RWPE2 (cell line): ENCODE data around the gene PCCA.

Experiments
- ATAC-seq: fragments of 200-7000 bp; cut with Tn5 transposase; 3 replicates; pipeline ENCODE4 v1.9.1; 2021; ENCODE audit warnings: low read depth
- DNase-seq: peaks from one replicate; pipeline ENCODE4 v3.0.0-alpha.2; 2020; ENCODE audit warnings: low spot score
- H3K27ac ChIP-seq: fragments of 450-650 bp; 2 replicates; pipeline ENCODE4 v1.5.1; 2017; ENCODE audit warnings: mild to moderate bottlenecking; ENCODE audit not compliant: poor library complexity, severe bottlenecking
- H3K27me3 ChIP-seq: fragments of 250-450 bp; sonication (Bioruptor Pico); 2 replicates; pipeline ENCODE4 v1.5.1; 2021; ENCODE audit warnings: mild to moderate bottlenecking, moderate library complexity; ENCODE audit not compliant: insufficient read depth, poor library complexity, severe bottlenecking
- H3K36me3 ChIP-seq: fragments of 250-450 bp; sonication (Bioruptor Pico); 2 replicates; pipeline ENCODE4 v1.5.1; 2020; ENCODE audit warnings: low read depth, mild to moderate bottlenecking, moderate library complexity
- H3K4me1 ChIP-seq: fragments of 250-450 bp; sonication (Bioruptor Pico); 2 replicates; pipeline ENCODE4 v1.5.1; 2021; ENCODE audit warnings: mild to moderate bottlenecking, moderate library complexity; ENCODE audit not compliant: insufficient read depth, poor library complexity, severe bottlenecking
- H3K4me3 ChIP-seq: fragments of 250-450 bp; sonication (Bioruptor Pico); 2 replicates; pipeline ENCODE4 v1.5.1; 2021; ENCODE audit warnings: mild to moderate bottlenecking, moderate library complexity; ENCODE audit not compliant: severe bottlenecking
- H3K9me3 ChIP-seq: fragments of 250-450 bp; sonication (Bioruptor Pico); 2 replicates; pipeline ENCODE4 v1.5.1; 2021; ENCODE audit warnings: mild to moderate bottlenecking, moderate library complexity; ENCODE audit not compliant: severe bottlenecking
- TF ChIP-seq, protein P1 (sequence below): fragments of 450-650 bp; IDR thresholded peaks from one replicate; pipeline ENCODE4 v1.5.1; 2017; ENCODE audit warnings: mild to moderate bottlenecking, moderate library complexity; ENCODE audit not compliant: poor library complexity, severe bottlenecking

PCCA gene

DNA sequence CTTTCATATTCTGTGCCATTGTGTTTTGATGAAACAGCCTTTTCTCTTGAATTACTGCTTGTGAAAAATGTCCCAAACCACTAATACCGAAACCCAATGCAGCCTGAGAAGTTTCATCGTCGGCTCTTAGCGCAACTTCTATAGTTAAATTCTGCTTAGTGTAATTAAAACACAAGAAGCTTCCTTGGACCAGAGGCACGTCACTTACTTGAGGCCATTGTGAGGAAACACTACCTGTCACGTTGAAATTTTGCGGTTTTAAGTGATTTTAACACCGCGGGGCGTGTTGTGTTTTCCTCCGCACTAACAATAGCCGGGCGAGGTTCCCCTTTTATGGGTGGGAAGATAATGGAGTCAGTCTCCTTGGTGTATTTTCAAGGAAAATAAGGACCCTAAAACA, 428.8 kb downstream of the PCCA start:
- ATAC-seq = no peak
- no peak overlapping the region for H3K27ac ChIP-seq
- H3K9me3 ChIP-seq = no peaks in the 10 kb centered on the region
- no peaks in the 10 kb centered on the region for H3K27me3 ChIP-seq
- H3K36me3 ChIP-seq = no peaks in the 10 kb centered on the region; the same call in 1 of the 2 replicates
- no peak for DNase-seq
- TF ChIP-seq, protein P1, sequence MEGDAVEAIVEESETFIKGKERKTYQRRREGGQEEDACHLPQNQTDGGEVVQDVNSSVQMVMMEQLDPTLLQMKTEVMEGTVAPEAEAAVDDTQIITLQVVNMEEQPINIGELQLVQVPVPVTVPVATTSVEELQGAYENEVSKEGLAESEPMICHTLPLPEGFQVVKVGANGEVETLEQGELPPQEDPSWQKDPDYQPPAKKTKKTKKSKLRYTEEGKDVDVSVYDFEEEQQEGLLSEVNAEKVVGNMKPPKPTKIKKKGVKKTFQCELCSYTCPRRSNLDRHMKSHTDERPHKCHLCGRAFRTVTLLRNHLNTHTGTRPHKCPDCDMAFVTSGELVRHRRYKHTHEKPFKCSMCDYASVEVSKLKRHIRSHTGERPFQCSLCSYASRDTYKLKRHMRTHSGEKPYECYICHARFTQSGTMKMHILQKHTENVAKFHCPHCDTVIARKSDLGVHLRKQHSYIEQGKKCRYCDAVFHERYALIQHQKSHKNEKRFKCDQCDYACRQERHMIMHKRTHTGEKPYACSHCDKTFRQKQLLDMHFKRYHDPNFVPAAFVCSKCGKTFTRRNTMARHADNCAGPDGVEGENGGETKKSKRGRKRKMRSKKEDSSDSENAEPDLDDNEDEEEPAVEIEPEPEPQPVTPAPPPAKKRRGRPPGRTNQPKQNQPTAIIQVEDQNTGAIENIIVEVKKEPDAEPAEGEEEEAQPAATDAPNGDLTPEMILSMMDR = no peak
- H3K4me1 ChIP-seq = no peaks in the 10 kb centered on the region
- H3K4me3 ChIP-seq = no peak overlapping the region

- ATAC-seq = no peak
- Histone ChIP-seq H3K27me3 (no peaks in the 10 kb centered on the region), H3K9me3 (no peaks in the 10 kb centered on the region), H3K36me3 (no peaks in the 10 kb centered on the region; the same call in 1 of the 2 replicates), H3K4me3 (no peak overlapping the region), H3K27ac (no peak overlapping the region), H3K4me1 (no peaks in the 10 kb centered on the region)
- DNase-seq = no peak
- TF ChIP-seq, protein P1 = no peak
These were observed 429.6 kb downstream of the PCCA start for GRCh38 chr13:100518394-100519062.

GRCh38 chr13:100519626-100520025, 430.7 kb downstream of the PCCA start:
- Histone ChIP-seq H3K27ac (no peak overlapping the region), H3K4me3 (no peak overlapping the region), H3K4me1 (no peaks in the 10 kb centered on the region), H3K27me3 (no peaks in the 10 kb centered on the region), H3K9me3 (no peaks in the 10 kb centered on the region), H3K36me3 (no peaks in the 10 kb centered on the region; the same call in 1 of the 2 replicates)
- ATAC-seq = no peak
- TF ChIP-seq, protein P1 = no peak
- no peak for DNase-seq

DNA sequence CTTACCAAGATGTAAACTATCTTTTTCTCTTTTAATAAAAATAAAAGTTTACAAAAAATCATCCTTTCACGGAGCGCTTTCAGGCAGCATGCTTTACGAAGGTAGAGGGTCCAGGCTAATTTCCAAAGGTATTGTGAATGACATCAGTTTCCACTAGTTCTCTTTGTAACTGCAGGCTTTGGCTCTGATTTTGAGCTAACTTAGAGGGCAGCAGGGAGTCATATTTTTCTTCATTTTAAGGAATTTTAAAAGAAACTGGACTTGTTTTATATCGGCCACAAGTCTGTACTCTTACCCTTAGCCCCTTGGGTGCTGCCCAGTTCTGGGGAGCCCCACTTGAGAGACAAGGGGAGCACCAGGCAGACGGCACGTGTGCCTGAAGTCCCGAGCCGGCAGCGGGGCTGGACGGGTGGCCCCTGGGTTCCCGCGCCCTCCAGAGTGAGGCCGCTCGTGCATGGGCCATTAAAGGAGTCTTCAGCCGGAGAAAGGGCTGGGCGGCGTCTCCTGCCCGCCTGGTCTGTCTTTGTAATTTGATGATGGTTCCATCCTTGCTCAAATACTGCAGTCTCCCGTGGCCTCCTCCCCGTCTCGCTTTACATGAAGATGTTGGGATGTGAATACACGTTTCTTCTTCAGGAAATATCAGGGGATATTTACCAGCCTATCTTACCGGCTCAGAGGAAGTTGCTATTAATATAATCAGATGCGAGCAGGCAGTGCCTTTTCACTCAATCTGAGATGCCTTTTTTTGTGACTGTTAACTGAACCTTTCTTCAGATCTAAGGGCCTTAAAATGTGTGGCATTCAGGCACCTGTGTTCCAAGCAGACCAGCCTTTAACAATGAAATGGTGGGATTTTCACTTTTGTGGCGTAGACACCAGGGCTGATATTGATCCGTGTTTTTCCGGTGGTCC, 432.3 kb downstream of the PCCA start:
- Histone ChIP-seq H3K27me3 (no peaks in the 10 kb centered on the region), H3K9me3 (no peaks in the 10 kb centered on the region), H3K4me3 (no peak overlapping the region), H3K36me3 (no peaks in the 10 kb centered on the region; the same call in 1 of the 2 replicates), H3K4me1 (no peaks in the 10 kb centered on the region), H3K27ac (no peak overlapping the region)
- ATAC-seq (no peak), DNase-seq (no peak)
- TF ChIP-seq, protein P1 = no peak
